Choroid plexus epithelial cell (primary cell): Measurements from ENCODE around the gene CD300A.

ENCODE experiments used
- DNase-seq: peaks from one replicate; pipeline ENCODE4 v3.0.0-alpha.2; 2010; ENCODE audit warnings: low read depth
- H3K4me3 ChIP-seq: 2 replicates; pipeline ENCODE4 v1.5.1; 2011; ENCODE audit warnings: low read depth, mild to moderate bottlenecking, control low read depth, low read length, moderate library complexity
- TF ChIP-seq, protein P1 (sequence below): conservative IDR thresholded peaks from 2 replicates; pipeline ENCODE4 v1.5.1; 2011; ENCODE audit warnings: low read depth, mild to moderate bottlenecking, control low read depth, inconsistent platforms, low read length, moderate library complexity

CD300A gene

DNA sequence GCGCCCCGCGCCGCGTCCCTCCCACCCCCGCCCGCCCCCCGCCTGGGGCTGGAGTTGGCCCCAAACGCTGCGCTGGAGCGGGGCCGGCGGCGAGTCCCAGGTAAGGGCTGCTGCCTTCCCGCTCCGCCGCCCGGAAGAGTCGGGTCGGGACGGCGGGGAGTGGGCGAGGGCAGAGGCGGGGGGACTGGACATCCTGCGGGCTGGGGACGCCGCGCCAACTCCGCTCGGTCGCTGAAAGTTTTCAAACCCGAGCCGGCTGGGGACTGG is 34.1 kb upstream of the CD300A start:
- DNase-seq: no peak
- TF ChIP-seq, protein P1, sequence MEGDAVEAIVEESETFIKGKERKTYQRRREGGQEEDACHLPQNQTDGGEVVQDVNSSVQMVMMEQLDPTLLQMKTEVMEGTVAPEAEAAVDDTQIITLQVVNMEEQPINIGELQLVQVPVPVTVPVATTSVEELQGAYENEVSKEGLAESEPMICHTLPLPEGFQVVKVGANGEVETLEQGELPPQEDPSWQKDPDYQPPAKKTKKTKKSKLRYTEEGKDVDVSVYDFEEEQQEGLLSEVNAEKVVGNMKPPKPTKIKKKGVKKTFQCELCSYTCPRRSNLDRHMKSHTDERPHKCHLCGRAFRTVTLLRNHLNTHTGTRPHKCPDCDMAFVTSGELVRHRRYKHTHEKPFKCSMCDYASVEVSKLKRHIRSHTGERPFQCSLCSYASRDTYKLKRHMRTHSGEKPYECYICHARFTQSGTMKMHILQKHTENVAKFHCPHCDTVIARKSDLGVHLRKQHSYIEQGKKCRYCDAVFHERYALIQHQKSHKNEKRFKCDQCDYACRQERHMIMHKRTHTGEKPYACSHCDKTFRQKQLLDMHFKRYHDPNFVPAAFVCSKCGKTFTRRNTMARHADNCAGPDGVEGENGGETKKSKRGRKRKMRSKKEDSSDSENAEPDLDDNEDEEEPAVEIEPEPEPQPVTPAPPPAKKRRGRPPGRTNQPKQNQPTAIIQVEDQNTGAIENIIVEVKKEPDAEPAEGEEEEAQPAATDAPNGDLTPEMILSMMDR: no peak
- H3K4me3 ChIP-seq: no peak overlapping the region

DNA sequence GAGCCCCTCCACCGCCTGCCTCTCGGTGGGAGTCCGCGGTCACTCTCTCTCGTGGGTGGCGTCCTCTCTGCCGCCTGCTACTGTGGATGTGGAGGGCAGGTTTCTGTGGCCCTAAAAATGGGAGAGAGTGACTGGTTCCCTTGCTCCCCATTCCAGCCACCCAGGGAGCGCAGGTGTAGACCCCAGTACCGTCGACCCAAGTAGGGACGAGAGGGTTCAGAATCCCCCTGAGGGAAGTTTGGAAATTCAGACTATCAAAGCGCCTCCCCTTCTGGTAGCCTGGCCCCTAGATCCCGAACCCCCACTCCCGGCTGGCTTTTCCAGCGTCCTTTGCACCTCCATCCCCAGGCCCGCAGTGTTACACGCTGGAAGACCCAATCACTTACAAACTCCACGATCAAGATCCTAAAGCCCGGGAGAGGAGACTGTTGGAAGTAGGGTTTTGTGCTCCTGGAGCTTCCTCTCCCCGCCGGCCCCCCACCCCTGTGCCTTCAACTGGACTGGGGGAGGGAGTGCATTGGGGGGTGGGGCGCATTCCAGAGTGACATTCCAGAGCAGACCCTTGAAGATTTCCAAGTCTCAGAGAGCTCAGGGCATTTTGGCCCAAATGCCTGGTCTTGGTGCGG is 33.6 kb upstream of the CD300A start:
- no peak for DNase-seq
- H3K4me3 ChIP-seq: no peak overlapping the region
- TF ChIP-seq, protein P1: no peak

DNA sequence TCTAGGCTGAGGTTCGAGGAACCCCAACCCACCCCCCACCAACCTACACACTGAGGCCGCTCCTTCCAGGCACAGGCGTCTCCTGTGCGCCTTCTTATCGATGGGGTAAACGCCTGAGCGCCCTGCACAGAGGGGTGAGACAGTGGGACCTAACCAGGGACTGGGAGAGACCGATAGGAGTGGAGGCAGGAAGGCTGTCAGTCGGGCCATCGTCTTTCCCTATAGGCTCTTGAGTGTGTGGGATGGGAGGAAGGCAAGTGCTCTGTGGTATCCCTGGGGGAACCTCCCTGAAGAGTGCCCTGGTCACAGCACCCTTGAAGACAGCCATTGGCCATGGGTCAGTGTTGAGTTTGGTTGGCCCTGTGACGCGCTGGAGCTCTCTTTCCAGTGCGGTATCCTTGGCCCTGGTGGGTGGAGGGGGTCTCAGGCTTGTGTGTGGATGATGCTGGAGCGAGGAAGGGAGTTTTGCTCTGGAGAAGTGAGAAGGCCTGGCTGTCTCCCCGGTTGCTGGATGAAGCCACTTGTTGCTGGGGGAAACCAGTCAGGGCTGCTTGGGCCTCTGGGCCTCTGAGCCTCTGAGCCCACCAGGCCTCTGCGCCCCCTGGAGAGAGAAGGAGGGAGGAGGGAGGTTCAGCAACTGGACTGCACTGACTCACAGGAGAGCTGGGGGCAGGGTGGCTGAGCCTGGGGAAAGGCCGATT is 32.9 kb upstream of the CD300A start:
- TF ChIP-seq, protein P1: no peak
- no peak overlapping the region for H3K4me3 ChIP-seq
- DNase-seq: no peak

DNA sequence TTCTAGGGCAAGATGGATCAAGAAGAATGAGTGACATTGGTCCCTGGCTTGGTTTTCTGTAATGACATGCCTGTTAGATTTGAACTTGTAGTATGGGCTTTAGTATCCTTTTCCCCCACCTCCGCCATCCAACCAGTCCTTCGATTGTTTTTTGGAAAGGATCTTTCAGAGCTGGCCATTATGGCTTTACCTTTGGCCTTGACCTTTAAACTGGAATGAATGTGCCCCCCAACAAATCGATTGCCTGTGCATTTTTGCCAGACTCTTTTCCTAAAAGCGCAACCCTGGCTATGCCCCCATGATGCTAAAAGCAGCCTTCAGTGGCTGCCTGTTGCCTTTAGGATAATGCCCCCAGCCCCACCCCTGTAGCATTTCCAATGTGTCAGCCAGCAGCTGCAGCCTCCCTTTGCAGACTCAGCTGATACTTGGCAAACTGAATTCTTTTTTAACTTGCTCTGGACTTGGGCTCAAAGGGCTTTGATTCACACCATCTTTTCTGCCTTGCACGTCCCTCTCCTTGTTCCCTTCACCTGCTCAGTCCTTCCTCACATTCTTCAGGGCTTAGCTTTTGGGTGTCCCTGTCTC is 30.6 kb upstream of the CD300A start:
- H3K4me3 ChIP-seq: no peak overlapping the region
- no peak for DNase-seq
- TF ChIP-seq, protein P1: no peak

DNA sequence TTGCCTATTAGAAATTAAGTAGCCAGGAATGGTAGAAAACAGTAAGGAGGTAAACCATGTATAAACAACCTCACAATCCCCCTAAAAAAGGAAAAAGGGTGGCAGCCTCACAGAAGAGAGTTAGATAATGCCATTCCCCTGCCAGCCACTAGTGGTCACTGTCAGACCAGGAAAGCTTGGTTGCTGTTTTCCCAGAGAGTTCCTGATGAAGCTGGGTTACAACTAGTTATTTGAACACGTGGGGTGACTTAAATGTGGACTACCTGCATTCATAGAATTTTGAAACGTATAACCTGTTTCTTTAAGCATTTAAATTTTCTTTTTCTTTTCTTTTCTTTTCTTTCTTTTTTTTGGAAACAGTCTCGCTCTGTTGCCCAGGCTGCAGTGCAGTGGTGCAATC is 28.7 kb upstream of the CD300A start:
- TF ChIP-seq, protein P1: peak; percentile 76
- H3K4me3 ChIP-seq: no peak overlapping the region
- peak; percentile 16 for DNase-seq

DNA sequence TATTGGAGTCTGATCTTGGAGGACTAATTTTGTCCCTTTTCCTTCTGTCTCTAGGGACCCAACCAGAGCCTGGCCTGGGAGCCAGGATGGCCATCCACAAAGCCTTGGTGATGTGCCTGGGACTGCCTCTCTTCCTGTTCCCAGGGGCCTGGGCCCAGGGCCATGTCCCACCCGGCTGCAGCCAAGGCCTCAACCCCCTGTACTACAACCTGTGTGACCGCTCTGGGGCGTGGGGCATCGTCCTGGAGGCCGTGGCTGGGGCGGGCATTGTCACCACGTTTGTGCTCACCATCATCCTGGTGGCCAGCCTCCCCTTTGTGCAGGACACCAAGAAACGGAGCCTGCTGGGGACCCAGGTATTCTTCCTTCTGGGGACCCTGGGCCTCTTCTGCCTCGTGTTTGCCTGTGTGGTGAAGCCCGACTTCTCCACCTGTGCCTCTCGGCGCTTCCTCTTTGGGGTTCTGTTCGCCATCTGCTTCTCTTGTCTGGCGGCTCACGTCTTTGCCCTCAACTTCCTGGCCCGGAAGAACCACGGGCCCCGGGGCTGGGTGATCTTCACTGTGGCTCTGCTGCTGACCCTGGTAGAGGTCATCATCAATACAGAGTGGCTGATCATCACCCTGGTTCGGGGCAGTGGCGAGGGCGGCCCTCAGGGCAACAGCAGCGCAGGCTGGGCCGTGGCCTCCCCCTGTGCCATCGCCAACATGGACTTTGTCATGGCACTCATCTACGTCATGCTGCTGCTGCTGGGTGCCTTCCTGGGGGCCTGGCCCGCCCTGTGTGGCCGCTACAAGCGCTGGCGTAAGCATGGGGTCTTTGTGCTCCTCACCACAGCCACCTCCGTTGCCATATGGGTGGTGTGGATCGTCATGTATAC is 26.5 kb upstream of the CD300A start:
- no peak overlapping the region for H3K4me3 ChIP-seq
- no peak for DNase-seq
- TF ChIP-seq, protein P1: no peak
